ENCODE results near the gene ANGPT4. TPM values are rescaled to one million over a fixed set of nuclear protein-coding genes. Genes with fewer than 3 reads are reported as not detected.

Gene ANGPT4
- total and polyA plus RNA-seq, 9 of the 15 experiments (the other 6 are each of a cell fraction or from before 2014, with no cell fraction given) = not detected

DNA sequence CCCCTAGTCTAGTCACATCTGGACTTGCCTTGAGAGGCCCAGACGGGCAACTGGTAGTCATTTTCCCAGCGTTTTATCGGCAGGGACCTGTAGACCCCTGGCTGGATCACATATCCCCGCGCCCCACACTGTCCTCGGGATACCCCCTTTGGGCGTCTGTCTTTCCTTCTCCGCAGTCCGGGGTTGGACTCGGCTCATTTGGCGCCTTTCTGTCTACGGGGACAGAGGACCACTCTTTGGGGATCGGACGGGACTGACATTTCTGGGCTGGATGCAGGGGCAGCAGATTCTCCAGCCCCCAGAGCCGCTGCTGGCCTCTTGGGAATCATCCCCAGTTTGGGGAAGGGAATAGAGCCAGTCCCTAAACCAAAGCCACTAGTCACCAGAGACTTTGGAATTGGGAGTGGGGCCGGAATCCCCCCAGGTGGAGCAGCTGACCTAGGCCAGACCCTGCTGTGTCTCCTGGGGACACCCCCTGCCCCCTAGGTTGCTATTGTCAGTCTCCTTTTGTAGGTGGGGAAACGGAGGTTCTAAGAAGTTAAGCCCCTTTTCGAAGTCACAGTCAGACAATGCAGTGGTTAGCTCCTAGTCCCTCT, 81.9 kb downstream of the ANGPT4 start (continued):
- TF ChIP-seq NR0B1 (IDR thresholded peaks at IDR 0.05; ENCODE audit: partially characterized antibody) (no peak), ZNF79 (CRISPR knock-in tag; IDR thresholded peaks at IDR 0.05; ENCODE audit: low read depth) (no peak), SRSF9 (IDR thresholded peaks at IDR 0.05; ENCODE audit: borderline replicate concordance, low read depth, low read length) (no peak), ZFP91 (CRISPR knock-in tag; IDR thresholded peaks at IDR 0.05) (no peak), OTX1 (CRISPR knock-in tag; IDR thresholded peaks at IDR 0.05) (no peak), RBM14 (IDR thresholded peaks at IDR 0.05; ENCODE audit: borderline replicate concordance, insufficient read depth, low read depth, low read length) (no peak)

All from K562 (cell line).